Dermis microvascular lymphatic vessel endothelial cell (primary cell): ENCODE data around the gene HOXC6. TPM values are rescaled to one million over a fixed set of nuclear protein-coding genes. Genes with fewer than 3 reads are reported as not detected.

Experiments used
- total RNA-seq: library from RNA; depleted of rRNA; stranded (reverse); fragments of >200 nt; gene quantifications from 2 replicates; pipeline ENCODE4 v1.2.1, GENCODE V29; 2014

The HOXC6 gene
- total RNA-seq, 1 donor from 2014 or later = not detected

Other genes with a start within 250 kb of the HOXC6 start
- not detected in 2 replicates for gene HOXC13, start 89.6 kb upstream of the HOXC6 start, total RNA-seq
- not detected in 2 replicates for gene HOXC12, start 73.5 kb upstream of the HOXC6 start, total RNA-seq
- gene HOXC11, start 55.3 kb upstream of the HOXC6 start, total RNA-seq = not detected in 2 replicates
- not detected in 2 replicates for gene HOTAIR, start 53.5 kb upstream of the HOXC6 start, total RNA-seq
- not detected in 2 replicates for gene HOXC10, start 43.3 kb upstream of the HOXC6 start, total RNA-seq
- gene HOXC9, start 28.3 kb upstream of the HOXC6 start, total RNA-seq = 0.13 and 1.3 TPM in 2 replicates
- gene HOXC8, start 19.5 kb upstream of the HOXC6 start, total RNA-seq = not detected in 2 replicates
- gene HOXC5, start 4.6 kb downstream of the HOXC6 start, total RNA-seq = not detected in 2 replicates
- gene HOXC4, start 25.4 kb downstream of the HOXC6 start, total RNA-seq = not detected in 2 replicates
- 16.2 and 17.5 TPM in 2 replicates for gene SMUG1, start 160.5 kb downstream of the HOXC6 start, total RNA-seq